H1 (cell line): ENCODE data around the gene CSNK2B. TPM values are rescaled to one million over a fixed set of nuclear protein-coding genes. Genes with fewer than 3 reads are reported as not detected.

Experiments
- ASH2L ChIP-seq: fragments of 200-600, 300-600 bp; sonication (generic); IDR thresholded peaks from one replicate; pipeline ENCODE4 v1.7.1; 2017; ENCODE audit warnings: low read length
- ATF2 ChIP-seq: IDR thresholded peaks from 2 replicates; pipeline ENCODE4 v1.6.1; 2012; ENCODE audit warnings: low read length, inconsistent platforms
- BACH1 ChIP-seq: IDR thresholded peaks from 2 replicates; pipeline ENCODE4 v1.6.1; 2012; ENCODE audit warnings: low read length, improper control_type of control experiment
- CBX5 ChIP-seq: fragments of 300-800, 300-1000 bp; sonication (generic); IDR thresholded peaks from 2 replicates; pipeline ENCODE4 v1.7.1; 2016; ENCODE audit warnings: antibody characterized with exemption, low read length, low read depth
- CBX8 ChIP-seq: fragments of 300-800, 300-1000 bp; sonication (generic); IDR thresholded peaks from 2 replicates; pipeline ENCODE4 v1.7.1; 2016; ENCODE audit warnings: low read depth, low read length, borderline replicate concordance
- CEBPB ChIP-seq: IDR thresholded peaks from 2 replicates; pipeline ENCODE4 v1.6.1; 2012; ENCODE audit warnings: low read depth, low read length
- CREB1 ChIP-seq: IDR thresholded peaks from 2 replicates; pipeline ENCODE4 v1.6.1; 2012; ENCODE audit warnings: inconsistent platforms
- EGR1 ChIP-seq: IDR thresholded peaks from 2 replicates; pipeline ENCODE4 v1.6.1; 2011; ENCODE audit warnings: low read depth, low read length, borderline replicate concordance
- EZH2 ChIP-seq: fragments of 200-600 bp; sonication (generic); IDR thresholded peaks from 2 replicates; pipeline ENCODE4 v1.7.1; 2012; ENCODE audit warnings: low read depth, mild to moderate bottlenecking, moderate library complexity, low read length, inconsistent platforms; ENCODE audit not compliant: severe bottlenecking
- GTF2F1 ChIP-seq: IDR thresholded peaks from 2 replicates; pipeline ENCODE4 v1.6.1; 2012; ENCODE audit warnings: low read depth, low read length, improper control_type of control experiment, borderline replicate concordance
- KDM4A ChIP-seq: IDR thresholded peaks from one replicate; pipeline ENCODE4 v1.7.1; 2012; ENCODE audit warnings: low read depth, mild to moderate bottlenecking, moderate library complexity, low read length, inconsistent platforms; ENCODE audit not compliant: severe bottlenecking
- NANOG ChIP-seq: IDR thresholded peaks from 2 replicates; pipeline ENCODE4 v1.6.1; 2011; ENCODE audit warnings: low read length, low read depth, mild to moderate bottlenecking, inconsistent platforms; ENCODE audit not compliant: insufficient read depth, poor library complexity, severe bottlenecking
- NRF1 ChIP-seq: IDR thresholded peaks from 2 replicates; pipeline ENCODE4 v1.6.1; 2011; ENCODE audit warnings: mild to moderate bottlenecking, low read depth, low read length, improper control_type of control experiment
- POLR2AphosphoS5 ChIP-seq: IDR thresholded peaks from 2 replicates; pipeline ENCODE4 v1.6.1; 2011; ENCODE audit warnings: low read depth, low read length
- RBBP5 ChIP-seq: IDR thresholded peaks from 2 replicates; pipeline ENCODE4 v1.7.1; 2012; ENCODE audit warnings: low read depth, mild to moderate bottlenecking, inconsistent platforms, low read length, moderate library complexity, borderline replicate concordance
- RFX5 ChIP-seq: IDR thresholded peaks from 2 replicates; pipeline ENCODE4 v1.6.1; 2011; ENCODE audit warnings: low read depth, low read length, improper control_type of control experiment, borderline replicate concordance
- SAP30 ChIP-seq: fragments of 300-600 bp; sonication (generic); IDR thresholded peaks from 2 replicates; pipeline ENCODE4 v1.7.1; 2012; ENCODE audit warnings: low read length, moderate library complexity, mild to moderate bottlenecking, inconsistent platforms; ENCODE audit not compliant: insufficient read depth, insufficient replicate concordance
- SIRT6 ChIP-seq: IDR thresholded peaks from one replicate; pipeline ENCODE4 v1.7.1; 2012; ENCODE audit warnings: low read length, inconsistent platforms
- SIX5 ChIP-seq: IDR thresholded peaks from 2 replicates; pipeline ENCODE4 v1.6.1; 2011; ENCODE audit warnings: mild to moderate bottlenecking, low read depth, low read length
- polyA plus RNA-seq, 7 experiments: library from polyadenylated mRNA; depleted of rRNA in 3 of 7; stranded (reverse) in 5 of 7; unstranded in 2 of 7; fragments of >200 nt in 5 of 7; fragments of 200-250 nt in 2 of 7; gene quantifications; 1 replicate in 5 of 7; 2 replicates in 1 of 7; 4 replicates in 1 of 7; pipeline versions ENCODE4 v1.2.1 to v1.2.3, GENCODE V29; 2011 to 2013; ENCODE audit warnings: missing spikeins in 2 of 7, mixed read lengths in 2 of 7
- total RNA-seq: library from RNA; stranded (reverse); fragmentation: NEBNext Ultra II Directional; extraction: Animal tissue kit (Norgen Biotek cat#: 25700); gene quantifications from 2 replicates; pipeline ENCODE4 v1.2.1, GENCODE V29; 2021
- TF ChIP-seq, protein P1 (sequence below), 3 experiments: IDR thresholded peaks; 1 replicate in 2 of 3; 2 replicates in 1 of 3; pipeline versions ENCODE4 v1.5.1 to v1.6.1; 2011; ENCODE audit warnings: low read length in 3 of 3, mild to moderate bottlenecking in 3 of 3, inconsistent platforms in 2 of 3, low read depth in 1 of 3, moderate library complexity in 1 of 3; ENCODE audit not compliant: insufficient read depth in 1 of 3; ENCODE audit errors: control extremely low read depth in 1 of 3

Gene CSNK2B
- total and polyA plus RNA-seq, 2 of the 8 experiments (the other 6 are each of a cell fraction or from before 2014, with no cell fraction given) = 169 to 208 TPM

DNA sequence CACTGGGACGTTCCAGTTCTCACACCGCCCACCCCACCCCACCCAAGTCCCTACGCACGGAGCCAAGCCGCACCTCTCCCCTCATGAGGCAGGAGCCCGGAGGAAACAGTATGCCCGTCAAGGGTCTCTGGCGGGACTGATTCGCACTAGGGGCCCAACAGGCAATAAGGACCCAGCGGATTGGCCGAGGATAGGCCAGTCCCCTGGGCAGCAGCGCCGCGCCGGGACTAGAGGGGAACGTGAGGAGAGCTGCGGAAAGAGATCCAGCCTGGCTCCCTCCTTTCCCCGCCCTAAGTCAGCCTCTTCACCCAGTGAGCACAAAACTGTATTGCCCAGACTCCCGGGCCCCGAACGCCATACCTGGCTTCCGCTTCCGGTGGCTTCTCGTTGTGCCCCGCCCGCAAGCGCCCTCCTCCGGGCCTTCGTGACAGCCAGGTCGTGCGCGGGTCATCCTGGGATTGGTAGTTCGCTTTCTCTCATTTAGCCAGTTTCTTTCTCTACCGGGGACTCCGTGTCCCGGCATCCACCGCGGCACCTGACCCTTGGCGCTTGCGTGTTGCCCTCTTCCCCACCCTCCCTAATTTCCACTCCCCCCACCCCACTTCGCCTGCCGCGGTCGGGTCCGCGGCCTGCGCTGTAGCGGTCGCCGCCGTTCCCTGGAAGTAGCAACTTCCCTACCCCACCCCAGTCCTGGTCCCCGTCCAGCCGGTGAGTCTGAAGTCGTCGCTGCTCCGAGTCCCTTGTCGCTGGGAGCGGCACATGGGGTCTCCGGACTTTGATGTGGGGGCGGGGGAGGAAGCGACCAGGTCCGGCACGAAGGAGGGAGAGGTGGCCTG is at the start of gene CSNK2B (continued):
- no peak for TF ChIP-seq NANOG
- no peak for TF ChIP-seq RFX5
- peak; percentile 89 for TF ChIP-seq POLR2AphosphoS5
- peak; percentile 95; the same call in 1 of the 2 replicates for TF ChIP-seq RBBP5
- peak; percentile 62 for TF ChIP-seq CREB1
- no peak for TF ChIP-seq CBX5
- peak; percentile 5 for TF ChIP-seq SAP30
- TF ChIP-seq ASH2L = peak; percentile 98
- TF ChIP-seq CEBPB = no peak
- no peak for TF ChIP-seq BACH1
- TF ChIP-seq EZH2 = no peak
- TF ChIP-seq, protein P1, sequence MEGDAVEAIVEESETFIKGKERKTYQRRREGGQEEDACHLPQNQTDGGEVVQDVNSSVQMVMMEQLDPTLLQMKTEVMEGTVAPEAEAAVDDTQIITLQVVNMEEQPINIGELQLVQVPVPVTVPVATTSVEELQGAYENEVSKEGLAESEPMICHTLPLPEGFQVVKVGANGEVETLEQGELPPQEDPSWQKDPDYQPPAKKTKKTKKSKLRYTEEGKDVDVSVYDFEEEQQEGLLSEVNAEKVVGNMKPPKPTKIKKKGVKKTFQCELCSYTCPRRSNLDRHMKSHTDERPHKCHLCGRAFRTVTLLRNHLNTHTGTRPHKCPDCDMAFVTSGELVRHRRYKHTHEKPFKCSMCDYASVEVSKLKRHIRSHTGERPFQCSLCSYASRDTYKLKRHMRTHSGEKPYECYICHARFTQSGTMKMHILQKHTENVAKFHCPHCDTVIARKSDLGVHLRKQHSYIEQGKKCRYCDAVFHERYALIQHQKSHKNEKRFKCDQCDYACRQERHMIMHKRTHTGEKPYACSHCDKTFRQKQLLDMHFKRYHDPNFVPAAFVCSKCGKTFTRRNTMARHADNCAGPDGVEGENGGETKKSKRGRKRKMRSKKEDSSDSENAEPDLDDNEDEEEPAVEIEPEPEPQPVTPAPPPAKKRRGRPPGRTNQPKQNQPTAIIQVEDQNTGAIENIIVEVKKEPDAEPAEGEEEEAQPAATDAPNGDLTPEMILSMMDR (IDR thresholded peaks at IDR 0.05; ENCODE audit: control extremely low read depth in 1 of 3, insufficient read depth in 1 of 3, low read depth in 1 of 3, low read length in 3 of 3) = no peak
- TF ChIP-seq SIRT6 = no peak
- no peak for TF ChIP-seq CBX8
- 0 out of 2 replicates have a peak, but pooled peaks have one; percentile 38 for TF ChIP-seq EGR1
- peak; percentile 80 for TF ChIP-seq KDM4A
- peak; percentile 88 for TF ChIP-seq SIX5
- no peak for TF ChIP-seq NRF1
- TF ChIP-seq GTF2F1 = no peak; the same call in none of the 2 replicates
- TF ChIP-seq ATF2 = no peak
